Astrocyte (in vitro differentiated cells and primary cell): ENCODE measurements around the gene RPL34. TPM values are rescaled to one million over a fixed set of nuclear protein-coding genes. Genes with fewer than 3 reads are reported as not detected.

Source experiments
- DNase-seq: peaks from one replicate; pipeline ENCODE4 v3.0.0-alpha.2; 2010; ENCODE audit warnings: low read depth
- FAIRE-seq: peaks from 2 replicates; lab custom pipeline; 2011; peaks lifted over from hg19 to GRCh38; lab: Jason Lieb, UNC
- H2AFZ ChIP-seq: 2 replicates; pipeline ENCODE4 v1.6.0; 2012; ENCODE audit warnings: low read depth, low read length, inconsistent platforms
- H3K27ac ChIP-seq: 2 replicates; pipeline ENCODE4 v1.5.1; 2011; ENCODE audit warnings: low read depth, low read length, inconsistent platforms
- H3K27me3 ChIP-seq: 2 replicates; pipeline ENCODE4 v1.6.0; 2011; ENCODE audit warnings: low read length, inconsistent platforms; ENCODE audit not compliant: insufficient read depth
- H3K36me3 ChIP-seq: 2 replicates; pipeline ENCODE4 v1.5.1; 2011; ENCODE audit warnings: low read length, inconsistent platforms; ENCODE audit not compliant: insufficient read depth
- H3K4me1 ChIP-seq: 2 replicates; pipeline ENCODE4 v1.5.1; 2011; ENCODE audit warnings: low read length, inconsistent platforms; ENCODE audit not compliant: insufficient read depth
- H3K4me2 ChIP-seq: 2 replicates; pipeline ENCODE4 v1.6.0; 2012; ENCODE audit warnings: low read length, inconsistent platforms
- H3K4me3 ChIP-seq: 2 replicates; pipeline ENCODE4 v1.5.1; 2011; ENCODE audit warnings: low read depth, mild to moderate bottlenecking, low read length, inconsistent platforms; ENCODE audit not compliant: insufficient read depth
- H3K79me2 ChIP-seq: 2 replicates; pipeline ENCODE4 v1.6.0; 2012; ENCODE audit warnings: mild to moderate bottlenecking, low read length, inconsistent platforms; ENCODE audit not compliant: insufficient read depth
- H3K9ac ChIP-seq: 2 replicates; pipeline ENCODE4 v1.6.0; 2012; ENCODE audit warnings: mild to moderate bottlenecking, low read length, inconsistent platforms
- H3K9me3 ChIP-seq: 2 replicates; pipeline ENCODE4 v1.5.1; 2012; ENCODE audit warnings: low read depth, mild to moderate bottlenecking, low read length, inconsistent platforms; ENCODE audit not compliant: insufficient read depth
- H4K20me1 ChIP-seq: 2 replicates; pipeline ENCODE4 v1.6.0; 2012; ENCODE audit warnings: low read length, inconsistent platforms; ENCODE audit not compliant: insufficient read depth
- H3K27ac Mint-ChIP-seq: one replicate; pipeline ENCODE4 v1.8.0; 2021; ENCODE audit warnings: mild to moderate bottlenecking, mixed read lengths; ENCODE audit not compliant: unreplicated experiment
- H3K27me3 Mint-ChIP-seq: one replicate; pipeline ENCODE4 v1.8.0; 2021; ENCODE audit warnings: low read depth, mixed read lengths; ENCODE audit not compliant: unreplicated experiment
- H3K36me3 Mint-ChIP-seq: one replicate; pipeline ENCODE4 v1.8.0; 2021; ENCODE audit warnings: low read depth, mixed read lengths; ENCODE audit not compliant: unreplicated experiment
- H3K4me1 Mint-ChIP-seq: one replicate; pipeline ENCODE4 v1.8.0; 2021; ENCODE audit warnings: low read depth, mixed read lengths; ENCODE audit not compliant: unreplicated experiment
- H3K4me3 Mint-ChIP-seq: one replicate; pipeline ENCODE4 v1.8.0; 2021; ENCODE audit warnings: mild to moderate bottlenecking, moderate library complexity, mixed read lengths; ENCODE audit not compliant: unreplicated experiment
- H3K9me3 Mint-ChIP-seq: one replicate; pipeline ENCODE4 v1.8.0; 2021; ENCODE audit warnings: mild to moderate bottlenecking, mixed read lengths; ENCODE audit not compliant: unreplicated experiment
- EZH2 ChIP-seq: IDR thresholded peaks from 2 replicates; pipeline ENCODE4 v1.6.1; 2012; ENCODE audit warnings: mild to moderate bottlenecking, low read length, inconsistent platforms; ENCODE audit not compliant: insufficient read depth
- total RNA-seq: library from RNA; stranded (reverse); gene quantifications from 2 replicates; pipeline ENCODE4 v1.2.1, GENCODE V29; 2021
- TF ChIP-seq, protein P1 (sequence below): IDR thresholded peaks from 2 replicates; pipeline ENCODE4 v1.5.1; 2011; ENCODE audit warnings: low read depth, mild to moderate bottlenecking, inconsistent platforms, low read length, moderate library complexity; ENCODE audit not compliant: insufficient read depth

The RPL34 gene
- total RNA-seq, 1 donor from 2014 or later = 1,087 TPM

DNA sequence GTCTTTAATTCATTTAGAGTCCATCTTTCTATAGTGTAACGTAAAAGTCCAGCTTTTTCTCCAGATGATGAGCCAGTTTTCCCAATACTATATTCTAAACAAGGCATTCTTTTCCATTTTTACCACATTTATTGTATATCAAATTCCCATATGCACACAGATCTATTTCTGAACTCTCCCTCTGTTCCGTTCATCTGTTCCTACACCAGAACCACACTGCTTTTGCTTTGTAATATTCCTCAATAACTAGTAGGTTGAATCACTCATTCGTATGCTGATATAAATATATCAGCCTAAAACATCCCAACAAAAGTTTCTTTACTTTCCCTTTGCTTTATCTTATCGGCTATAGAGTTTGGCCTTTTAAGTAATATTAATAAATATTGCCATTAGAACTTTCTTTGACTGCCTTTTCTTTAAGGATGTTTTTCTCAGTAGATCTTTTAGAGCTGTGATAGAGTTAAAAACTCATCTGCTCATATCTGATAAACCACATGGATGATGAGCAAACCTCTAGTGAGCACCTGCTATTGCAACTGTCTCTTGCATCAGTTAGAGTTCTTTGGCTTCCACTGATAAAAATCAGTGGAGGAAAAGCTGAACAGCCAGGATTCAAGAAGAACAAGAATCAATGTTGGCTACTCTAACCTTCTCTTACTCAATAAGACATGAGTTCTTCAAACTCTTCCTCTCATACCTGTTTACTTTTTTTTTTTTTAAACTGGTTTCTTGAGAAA is 13.1 kb upstream of the RPL34 start:
- Histone ChIP-seq H3K27me3 (no peaks in the 10 kb centered on the region), H3K9ac (no peak overlapping the region), H3K36me3 (no peaks in the 10 kb centered on the region), H3K9me3 (no peaks in the 10 kb centered on the region), H3K4me2 (no peak overlapping the region), H3K27ac (no peak overlapping the region), H2AFZ (no peak overlapping the region), H3K79me2 (no peaks in the 10 kb centered on the region), H3K4me1 (no peaks in the 10 kb centered on the region), H3K4me3 (no peak overlapping the region), H4K20me1 (no peaks in the 10 kb centered on the region)
- no peaks in the 10 kb centered on the region for H3K9me3 Mint-ChIP-seq
- no peak overlapping the region for H3K4me3 Mint-ChIP-seq
- no peak overlapping the region for H3K27ac Mint-ChIP-seq
- no peaks in the 10 kb centered on the region for H3K27me3 Mint-ChIP-seq
- FAIRE-seq (no peak), DNase-seq (no peak)
- TF ChIP-seq, protein P1, sequence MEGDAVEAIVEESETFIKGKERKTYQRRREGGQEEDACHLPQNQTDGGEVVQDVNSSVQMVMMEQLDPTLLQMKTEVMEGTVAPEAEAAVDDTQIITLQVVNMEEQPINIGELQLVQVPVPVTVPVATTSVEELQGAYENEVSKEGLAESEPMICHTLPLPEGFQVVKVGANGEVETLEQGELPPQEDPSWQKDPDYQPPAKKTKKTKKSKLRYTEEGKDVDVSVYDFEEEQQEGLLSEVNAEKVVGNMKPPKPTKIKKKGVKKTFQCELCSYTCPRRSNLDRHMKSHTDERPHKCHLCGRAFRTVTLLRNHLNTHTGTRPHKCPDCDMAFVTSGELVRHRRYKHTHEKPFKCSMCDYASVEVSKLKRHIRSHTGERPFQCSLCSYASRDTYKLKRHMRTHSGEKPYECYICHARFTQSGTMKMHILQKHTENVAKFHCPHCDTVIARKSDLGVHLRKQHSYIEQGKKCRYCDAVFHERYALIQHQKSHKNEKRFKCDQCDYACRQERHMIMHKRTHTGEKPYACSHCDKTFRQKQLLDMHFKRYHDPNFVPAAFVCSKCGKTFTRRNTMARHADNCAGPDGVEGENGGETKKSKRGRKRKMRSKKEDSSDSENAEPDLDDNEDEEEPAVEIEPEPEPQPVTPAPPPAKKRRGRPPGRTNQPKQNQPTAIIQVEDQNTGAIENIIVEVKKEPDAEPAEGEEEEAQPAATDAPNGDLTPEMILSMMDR = no peak
- TF ChIP-seq EZH2 = no peak
- no peaks in the 10 kb centered on the region for H3K36me3 Mint-ChIP-seq
- no peaks in the 10 kb centered on the region for H3K4me1 Mint-ChIP-seq

GRCh38 chr4:108611365-108611764 is 9.0 kb upstream of the RPL34 start:
- Mint-ChIP-seq H3K27ac (no peak overlapping the region), H3K4me1 (no peaks in the 10 kb centered on the region), H3K36me3 (peaks cover 4% of the 10 kb centered on the region), H3K4me3 (no peak overlapping the region), H3K27me3 (no peaks in the 10 kb centered on the region), H3K9me3 (peaks cover 2% of the 10 kb centered on the region)
- Histone ChIP-seq H4K20me1 (no peaks in the 10 kb centered on the region), H3K9me3 (peaks cover 2% of the 10 kb centered on the region), H2AFZ (peak overlapping the region; percentile 44), H3K27me3 (no peaks in the 10 kb centered on the region), H3K4me3 (peak overlapping the region; percentile 46), H3K4me2 (peak overlapping the region; percentile 77), H3K27ac (no peak overlapping the region), H3K9ac (peak overlapping the region; percentile 46), H3K79me2 (no peaks in the 10 kb centered on the region), H3K4me1 (no peaks in the 10 kb centered on the region), H3K36me3 (no peaks in the 10 kb centered on the region)
- no peak for TF ChIP-seq EZH2
- TF ChIP-seq, protein P1 = no peak
- DNase-seq = no peak
- FAIRE-seq = no peak

- no peaks in the 10 kb centered on the region for H3K79me2 ChIP-seq
- no peak overlapping the region for H3K4me3 ChIP-seq
- H4K20me1 ChIP-seq = no peaks in the 10 kb centered on the region
- H3K9me3 ChIP-seq = peaks cover 2% of the 10 kb centered on the region
- no peaks in the 10 kb centered on the region for H3K4me1 Mint-ChIP-seq
- no peaks in the 10 kb centered on the region for H3K4me1 ChIP-seq
- H3K27ac Mint-ChIP-seq = no peak overlapping the region
- TF ChIP-seq, protein P1 = no peak
- no peak for TF ChIP-seq EZH2
- no peak overlapping the region for H3K4me2 ChIP-seq
- H2AFZ ChIP-seq = peak overlapping the region; percentile 55
- no peaks in the 10 kb centered on the region for H3K36me3 ChIP-seq
- DNase-seq (no peak), FAIRE-seq (no peak)
- H3K36me3 Mint-ChIP-seq = peaks cover 4% of the 10 kb centered on the region
- no peak overlapping the region for H3K4me3 Mint-ChIP-seq
- H3K27ac ChIP-seq = no peak overlapping the region
- no peaks in the 10 kb centered on the region for H3K27me3 Mint-ChIP-seq
- no peaks in the 10 kb centered on the region for H3K27me3 ChIP-seq
- H3K9me3 Mint-ChIP-seq = peaks cover 3% of the 10 kb centered on the region
- no peak overlapping the region for H3K9ac ChIP-seq
These were observed 8.0 kb upstream of the RPL34 start for GRCh38 chr4:108612365-108612764.
